Nephron progenitor cell (in vitro differentiated cells): ENCODE results near the gene TFDP1.
"Not testable (repeated sequence)": the region's sequence is repeated elsewhere in the genome, so short reads cannot be mapped to it uniquely, and the experiment has no call there.

ENCODE experiments used
- DNase-seq: peaks from one replicate; pipeline ENCODE4 v3.0.0; 2021
- H3K27ac Mint-ChIP-seq: 2 replicates; pipeline ENCODE4 v1.8.0; 2021; ENCODE audit warnings: mild to moderate bottlenecking, moderate library complexity, mixed read lengths
- H3K27me3 Mint-ChIP-seq: 2 replicates; pipeline ENCODE4 v1.8.0; 2021; ENCODE audit warnings: mild to moderate bottlenecking, low read depth, mixed read lengths; ENCODE audit not compliant: poor library complexity
- H3K36me3 Mint-ChIP-seq: 2 replicates; pipeline ENCODE4 v1.8.0; 2021; ENCODE audit warnings: low read depth, mixed read lengths
- H3K4me1 Mint-ChIP-seq: 2 replicates; pipeline ENCODE4 v1.8.0; 2021; ENCODE audit warnings: mixed read lengths
- H3K4me3 Mint-ChIP-seq: 2 replicates; pipeline ENCODE4 v1.8.0; 2021; ENCODE audit warnings: mild to moderate bottlenecking, moderate library complexity, mixed read lengths
- H3K9me3 Mint-ChIP-seq: 2 replicates; pipeline ENCODE4 v1.8.0; 2021; ENCODE audit warnings: mild to moderate bottlenecking, moderate library complexity, mixed read lengths
- CTCF ChIP-seq: fragments of 200-600 bp; sonication (generic); IDR thresholded peaks from 2 replicates; pipeline ENCODE4 v1.5.0; 2021; ENCODE audit warnings: antibody characterized with exemption

The TFDP1 gene

GRCh38 chr13:113592571-113592970 is 8.0 kb downstream of the TFDP1 start:
- H3K27me3 Mint-ChIP-seq: no peaks in the 10 kb centered on the region
- no peaks in the 10 kb centered on the region for H3K4me1 Mint-ChIP-seq
- DNase-seq: no peak
- H3K4me3 Mint-ChIP-seq: no peak overlapping the region
- H3K36me3 Mint-ChIP-seq: peaks cover 80% of the 10 kb centered on the region
- H3K27ac Mint-ChIP-seq: no peak overlapping the region
- peaks cover 45% of the 10 kb centered on the region for H3K9me3 Mint-ChIP-seq
- no peak for TF ChIP-seq CTCF

- not testable (repeated sequence) for H3K27ac Mint-ChIP-seq, DNase-seq, H3K27me3 Mint-ChIP-seq, H3K4me3 Mint-ChIP-seq, H3K4me1 Mint-ChIP-seq
- Mint-ChIP-seq H3K36me3 (peaks cover 82% of the 10 kb centered on the region), H3K9me3 (peaks cover 58% of the 10 kb centered on the region)
These were observed 9.7 kb downstream of the TFDP1 start for GRCh38 chr13:113594066-113594821.

- Mint-ChIP-seq H3K9me3 (peaks cover 66% of the 10 kb centered on the region), H3K36me3 (peaks cover 82% of the 10 kb centered on the region), H3K27ac (no peak overlapping the region), H3K4me3 (no peak overlapping the region), H3K27me3 (peaks cover 6% of the 10 kb centered on the region), H3K4me1 (no peaks in the 10 kb centered on the region)
- DNase-seq: no peak
- TF ChIP-seq CTCF: no peak
These were observed 10.6 kb downstream of the TFDP1 start for GRCh38 chr13:113595131-113595530.

GRCh38 chr13:113596321-113597200 is 12.0 kb downstream of the TFDP1 start:
- no peak overlapping the region for H3K4me3 Mint-ChIP-seq
- no peak for TF ChIP-seq CTCF
- H3K27ac Mint-ChIP-seq: no peak overlapping the region
- DNase-seq: no peak
- H3K9me3 Mint-ChIP-seq: peaks cover 59% of the 10 kb centered on the region
- peaks cover 6% of the 10 kb centered on the region for H3K27me3 Mint-ChIP-seq
- peaks cover 8% of the 10 kb centered on the region for H3K4me1 Mint-ChIP-seq
- peaks cover 81% of the 10 kb centered on the region for H3K36me3 Mint-ChIP-seq

GRCh38 chr13:113597391-113598080 is 13.0 kb downstream of the TFDP1 start:
- no peak for TF ChIP-seq CTCF
- H3K9me3 Mint-ChIP-seq: peaks cover 50% of the 10 kb centered on the region
- DNase-seq: no peak
- no peak overlapping the region for H3K27ac Mint-ChIP-seq
- H3K4me1 Mint-ChIP-seq: peaks cover 18% of the 10 kb centered on the region
- H3K27me3 Mint-ChIP-seq: peaks cover 6% of the 10 kb centered on the region
- no peak overlapping the region for H3K4me3 Mint-ChIP-seq
- peaks cover 71% of the 10 kb centered on the region for H3K36me3 Mint-ChIP-seq

GRCh38 chr13:113598081-113598410 is 13.5 kb downstream of the TFDP1 start:
- H3K27me3 Mint-ChIP-seq: peaks cover 6% of the 10 kb centered on the region
- peaks cover 49% of the 10 kb centered on the region for H3K9me3 Mint-ChIP-seq
- TF ChIP-seq CTCF: no peak
- H3K27ac Mint-ChIP-seq: no peak overlapping the region
- peaks cover 23% of the 10 kb centered on the region for H3K4me1 Mint-ChIP-seq
- H3K36me3 Mint-ChIP-seq: peaks cover 67% of the 10 kb centered on the region
- H3K4me3 Mint-ChIP-seq: no peak overlapping the region
- DNase-seq: no peak
